ENCODE results near the gene GPC1.

Gene GPC1

DNA sequence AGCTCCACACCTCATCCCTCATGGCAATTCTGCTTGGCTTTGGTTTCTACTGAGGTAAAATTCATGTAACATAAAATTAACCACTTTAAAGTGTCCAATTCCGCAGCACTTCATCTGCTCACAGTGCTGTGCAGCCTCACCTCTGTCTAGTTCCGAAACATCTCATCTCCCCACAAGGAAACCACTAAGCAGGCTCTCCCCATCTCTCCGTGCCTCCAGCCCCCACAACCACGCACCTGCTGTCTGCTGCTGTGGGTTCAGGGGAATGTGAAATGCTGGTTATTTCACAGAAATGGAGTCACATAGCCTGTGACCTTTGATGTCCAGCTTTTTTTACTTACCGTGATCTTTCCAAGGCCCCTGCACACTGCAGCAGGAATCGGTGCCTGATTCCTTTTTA, 7.7 kb upstream of the GPC1 start:
- DNase-seq (ENCODE audit: low spot score in 2 of 2) (no peak), ATAC-seq (ENCODE audit: low read depth) (no peak)
- Mint-ChIP-seq H3K4me3 (no peak overlapping the region), H3K27me3 (peaks cover 16% of the 10 kb centered on the region), H3K36me3 (no peaks in the 10 kb centered on the region), H3K27ac (no peak overlapping the region), H3K4me1 (no peaks in the 10 kb centered on the region), H3K9me3 (peaks cover 9% of the 10 kb centered on the region)

DNA sequence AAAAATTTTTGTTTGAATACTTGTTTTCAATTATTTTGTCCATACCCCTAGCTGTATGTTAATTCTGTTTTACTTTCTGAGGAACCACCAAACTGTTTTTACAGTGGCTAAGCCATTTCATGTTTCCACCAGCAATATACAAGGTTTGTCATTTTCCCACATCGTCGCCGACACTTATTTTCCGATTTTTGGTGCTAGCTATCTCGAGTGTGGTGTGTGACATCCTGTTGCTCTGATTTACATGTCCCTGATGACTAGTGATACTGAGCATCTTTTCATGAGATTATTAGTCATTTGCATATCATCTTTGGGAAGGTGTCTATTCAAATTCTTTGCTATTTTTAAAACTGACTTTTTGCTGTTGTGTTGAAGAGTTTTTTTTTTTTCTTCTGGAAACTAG, 7.2 kb upstream of the GPC1 start:
- DNase-seq (ENCODE audit: low spot score in 2 of 2) (no peak), ATAC-seq (ENCODE audit: low read depth) (no peak)
- H3K4me3 Mint-ChIP-seq, result no peak overlapping the region
- H3K4me1 Mint-ChIP-seq, result no peaks in the 10 kb centered on the region
- H3K36me3 Mint-ChIP-seq, result no peaks in the 10 kb centered on the region
- peaks cover 9% of the 10 kb centered on the region for H3K9me3 Mint-ChIP-seq
- peaks cover 14% of the 10 kb centered on the region for H3K27me3 Mint-ChIP-seq
- no peak overlapping the region for H3K27ac Mint-ChIP-seq

DNA sequence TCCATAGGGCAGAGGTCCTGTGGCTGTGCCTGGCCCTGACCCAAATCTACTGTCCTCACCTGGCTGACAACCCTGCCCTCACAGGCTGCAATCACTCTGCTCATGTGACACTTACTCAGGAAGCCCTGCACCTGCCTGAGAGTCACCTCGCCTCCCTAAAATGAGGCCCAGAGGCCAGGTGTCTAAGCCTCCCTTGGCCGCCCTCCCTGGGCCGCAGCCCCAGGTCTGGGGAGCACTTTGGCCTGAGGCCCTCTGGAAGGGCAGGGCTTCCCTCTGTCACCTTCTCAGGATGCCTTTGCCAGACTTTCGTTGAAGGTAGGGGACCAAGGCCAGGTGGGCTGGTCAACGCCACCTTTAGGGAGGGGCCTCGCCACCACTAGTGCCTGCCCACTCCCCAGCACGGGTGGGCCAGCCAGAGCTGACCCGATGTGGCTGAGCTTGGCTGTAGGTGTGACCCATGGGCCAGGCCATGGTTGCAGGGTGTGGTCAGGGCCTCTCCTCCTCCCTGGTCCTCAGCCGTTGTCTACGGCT, 6.1 kb upstream of the GPC1 start:
- Mint-ChIP-seq H3K4me1 (no peaks in the 10 kb centered on the region), H3K27ac (no peak overlapping the region), H3K4me3 (no peak overlapping the region), H3K9me3 (peaks cover 9% of the 10 kb centered on the region), H3K36me3 (no peaks in the 10 kb centered on the region), H3K27me3 (peaks cover 15% of the 10 kb centered on the region)
- DNase-seq (ENCODE audit: low spot score in 2 of 2) (no peak), ATAC-seq (ENCODE audit: low read depth) (no peak)

DNA sequence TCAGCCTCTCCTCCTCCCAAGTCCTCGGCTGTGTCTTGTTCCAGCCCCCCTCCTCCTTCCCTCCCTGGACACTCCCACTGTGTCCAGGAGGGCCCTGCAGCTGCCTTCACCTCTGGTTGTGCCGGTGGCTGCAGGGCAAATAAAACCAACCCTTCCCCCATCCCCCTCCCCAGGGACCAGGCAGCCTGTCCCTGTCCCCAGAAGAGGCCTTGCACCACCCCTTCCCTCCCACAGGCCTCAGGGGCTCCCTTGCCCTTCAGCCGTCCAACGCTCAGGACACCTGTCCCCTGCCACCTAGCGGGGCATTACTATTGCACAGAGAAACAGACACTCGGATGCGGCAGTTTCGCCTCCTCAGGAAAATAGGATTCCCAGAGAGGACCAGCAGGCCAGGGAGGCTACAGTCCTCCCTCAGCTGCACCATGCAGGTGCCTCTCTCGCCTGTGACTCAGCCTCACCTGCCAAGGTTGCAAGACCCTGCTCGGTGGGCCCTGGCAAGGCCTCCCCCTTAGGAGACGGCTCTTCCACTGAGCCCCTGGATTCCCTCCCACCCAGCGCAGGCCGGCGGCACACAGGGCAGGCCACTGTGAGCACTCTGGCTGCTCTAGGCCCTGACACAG, 5.5 kb upstream of the GPC1 start:
- Mint-ChIP-seq H3K36me3 (no peaks in the 10 kb centered on the region), H3K9me3 (peaks cover 9% of the 10 kb centered on the region), H3K27me3 (peaks cover 15% of the 10 kb centered on the region), H3K4me3 (no peak overlapping the region), H3K27ac (no peak overlapping the region), H3K4me1 (peaks cover 3% of the 10 kb centered on the region)
- DNase-seq (ENCODE audit: low spot score in 2 of 2) (peak in 1 of 2 donors; percentile 10), ATAC-seq (ENCODE audit: low read depth) (no peak)

DNA sequence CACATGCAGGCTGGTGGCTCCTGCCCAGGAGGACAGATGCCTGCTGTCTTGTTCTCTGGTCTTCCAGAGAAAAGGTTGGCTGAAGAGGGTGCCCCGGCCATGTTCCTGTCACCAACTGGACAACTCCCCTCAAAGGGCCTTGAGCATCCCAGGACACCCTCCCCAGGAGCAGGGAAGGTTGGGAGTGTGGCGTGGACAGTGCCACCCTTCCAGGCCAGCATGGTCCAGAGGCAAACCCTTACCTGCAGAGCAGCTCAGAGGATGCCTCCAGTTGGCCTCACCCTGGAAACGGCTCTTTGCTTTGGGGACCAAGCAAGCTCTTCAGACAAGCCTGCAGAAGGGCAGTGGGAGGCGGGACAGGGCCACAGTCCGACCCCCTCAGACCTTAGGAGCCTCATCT, 4.9 kb upstream of the GPC1 start:
- Mint-ChIP-seq H3K36me3 (no peaks in the 10 kb centered on the region), H3K27me3 (peaks cover 15% of the 10 kb centered on the region), H3K4me3 (no peak overlapping the region), H3K27ac (no peak overlapping the region), H3K4me1 (peaks cover 3% of the 10 kb centered on the region), H3K9me3 (peaks cover 9% of the 10 kb centered on the region)
- ATAC-seq (ENCODE audit: low read depth) (no peak), DNase-seq (ENCODE audit: low spot score in 2 of 2) (peak in 1 of 2 donors; percentile 7)

DNA sequence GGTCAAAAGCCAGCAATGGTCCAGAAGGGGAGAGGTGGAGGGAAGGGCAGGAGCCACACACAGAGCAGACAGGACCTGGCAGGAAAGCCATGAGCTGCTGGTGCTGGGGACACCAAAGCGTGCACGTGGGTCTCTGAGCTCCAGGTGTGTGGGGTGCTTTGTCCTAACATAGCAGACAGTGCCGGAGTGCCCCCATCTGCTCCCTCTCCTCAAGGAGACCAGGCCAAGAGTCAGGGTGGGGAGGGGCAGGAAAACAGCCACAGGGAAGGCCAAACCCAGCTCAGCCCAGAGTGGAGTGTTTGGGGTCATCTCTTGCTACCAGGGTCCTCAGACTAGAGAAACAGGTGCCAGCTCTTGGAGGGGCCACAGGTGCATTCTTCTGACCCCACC, 4.2 kb upstream of the GPC1 start:
- Mint-ChIP-seq H3K9me3 (peaks cover 5% of the 10 kb centered on the region), H3K4me3 (no peak overlapping the region), H3K27ac (no peak overlapping the region), H3K36me3 (no peaks in the 10 kb centered on the region), H3K4me1 (peaks cover 3% of the 10 kb centered on the region), H3K27me3 (peaks cover 13% of the 10 kb centered on the region)
- DNase-seq (ENCODE audit: low spot score in 2 of 2), result peak in 1 of 2 donors; percentile 10
- ATAC-seq (ENCODE audit: low read depth), result no peak

DNA sequence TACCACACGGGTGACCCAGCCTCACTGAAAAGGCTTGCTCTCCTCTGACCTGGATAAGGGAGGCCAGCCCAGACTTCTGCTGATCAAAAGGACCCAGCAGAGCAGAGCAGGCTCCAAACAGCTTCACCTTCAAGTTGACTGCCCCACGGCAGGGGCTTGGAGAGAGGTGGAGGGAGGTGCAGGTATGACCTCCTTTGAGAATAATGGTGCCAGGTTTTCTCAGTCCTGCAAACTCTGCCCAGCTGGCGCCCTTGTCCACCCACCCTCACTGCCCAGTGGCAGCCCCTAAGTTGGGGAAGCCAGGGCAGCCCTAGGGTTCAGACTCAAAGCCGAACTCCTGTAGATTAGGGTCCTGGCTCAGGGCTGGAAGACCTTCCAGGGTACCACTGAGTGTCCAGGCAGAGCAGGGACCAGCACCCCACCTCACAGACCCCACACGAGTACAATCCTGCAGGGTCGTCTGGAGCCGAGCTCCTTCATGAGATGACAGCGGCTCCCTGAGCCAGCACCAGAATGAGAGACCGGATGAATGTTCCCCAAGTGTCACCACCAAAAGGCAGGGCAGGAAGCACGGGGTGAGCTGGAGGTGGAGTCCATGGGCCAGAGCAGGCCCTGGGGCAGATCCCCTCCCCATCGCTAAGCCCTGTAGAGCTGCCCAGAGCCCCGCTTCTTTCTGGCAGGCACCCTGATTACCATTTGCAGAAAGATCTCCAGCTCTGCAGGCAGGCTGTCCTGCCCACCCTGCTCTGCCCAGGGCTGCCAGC, 3.6 kb upstream of the GPC1 start:
- DNase-seq (ENCODE audit: low spot score in 2 of 2), result peak in 1 of 2 donors; percentile 10

DNA sequence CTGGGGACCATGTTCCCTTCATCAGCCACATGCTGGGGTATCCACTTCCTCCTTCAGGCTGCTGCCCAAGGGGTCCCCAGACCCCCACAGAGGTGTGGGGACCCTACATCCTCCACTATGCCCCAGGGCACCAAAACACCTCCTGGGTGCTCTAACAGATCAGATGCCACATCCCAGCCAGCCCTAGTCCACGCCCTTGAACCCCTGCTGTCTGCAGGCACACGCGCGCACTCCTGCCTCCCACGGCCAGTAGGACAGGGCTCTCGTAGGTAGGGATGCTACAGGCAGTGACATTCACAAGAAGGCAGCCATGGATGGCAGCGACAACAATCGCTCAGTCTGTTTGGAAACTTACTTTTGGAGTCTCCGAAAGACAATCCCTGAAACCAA, 3.0 kb upstream of the GPC1 start:
- ATAC-seq (ENCODE audit: low read depth), result no peak
- no peaks in the 10 kb centered on the region for H3K36me3 Mint-ChIP-seq
- no peak overlapping the region for H3K27ac Mint-ChIP-seq
- no peak overlapping the region for H3K4me3 Mint-ChIP-seq
- no peaks in the 10 kb centered on the region for H3K9me3 Mint-ChIP-seq
- H3K27me3 Mint-ChIP-seq, result peaks cover 11% of the 10 kb centered on the region
- H3K4me1 Mint-ChIP-seq, result peaks cover 3% of the 10 kb centered on the region
- peak in 1 of 2 donors; percentile 8 for DNase-seq (ENCODE audit: low spot score in 2 of 2)

More for the DNA sequence above, 3.6 kb upstream of the GPC1 start:
- Mint-ChIP-seq H3K4me1 (peaks cover 3% of the 10 kb centered on the region), H3K4me3 (no peak overlapping the region), H3K36me3 (no peaks in the 10 kb centered on the region), H3K27me3 (peaks cover 11% of the 10 kb centered on the region), H3K27ac (no peak overlapping the region), H3K9me3 (peaks cover under 1% of the 10 kb centered on the region)
- no peak for ATAC-seq (ENCODE audit: low read depth)

DNA sequence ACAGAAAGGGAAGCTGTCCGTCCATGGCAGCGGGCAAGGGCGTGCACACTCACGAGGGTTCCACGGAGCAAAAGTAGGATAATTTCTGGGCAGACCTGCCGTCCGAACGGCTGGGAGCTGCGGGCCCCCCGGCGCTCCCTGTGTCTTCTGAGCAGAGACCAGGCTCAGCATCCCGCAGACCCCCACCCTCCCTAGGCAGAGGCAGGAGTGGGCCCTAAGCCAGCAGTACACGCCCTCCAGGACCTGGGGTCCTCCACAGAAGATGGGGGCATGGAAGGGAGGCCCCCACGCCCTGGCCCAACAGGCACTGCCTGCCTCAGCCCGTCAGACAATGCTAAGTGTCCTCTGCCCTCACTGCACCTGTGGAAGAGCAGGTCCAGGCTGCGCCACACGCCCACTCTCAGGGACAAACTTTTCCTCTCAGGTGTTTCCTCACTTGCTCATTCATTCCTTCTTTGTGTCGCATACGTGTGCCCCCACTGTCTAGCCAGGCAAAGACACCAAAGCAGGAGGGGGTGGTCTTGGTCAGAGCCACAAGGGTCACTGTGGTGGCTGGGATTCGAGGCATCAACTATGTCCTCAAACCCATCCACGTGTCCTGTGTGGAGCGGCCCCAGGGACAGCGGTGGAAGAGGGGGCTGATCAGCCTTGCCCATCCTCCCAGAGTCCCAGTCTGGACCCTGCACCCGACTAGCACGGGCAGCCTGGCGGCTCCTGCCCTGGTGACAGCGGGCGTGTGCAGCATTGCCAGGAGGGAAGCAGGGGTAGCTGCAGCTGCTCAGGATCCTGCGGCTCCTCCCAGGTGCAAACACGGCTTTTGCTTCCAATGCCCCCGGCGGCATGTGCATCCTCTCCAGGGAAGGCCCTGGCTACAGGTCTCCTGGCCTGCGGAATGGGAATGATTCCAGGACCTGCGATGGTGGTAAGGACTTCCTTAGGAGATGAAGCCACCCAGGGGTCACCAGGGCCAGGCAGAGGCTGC, 2.4 kb upstream of the GPC1 start:
- peaks cover 5% of the 10 kb centered on the region for H3K4me1 Mint-ChIP-seq
- no peaks in the 10 kb centered on the region for H3K36me3 Mint-ChIP-seq
- H3K27ac Mint-ChIP-seq, result no peak overlapping the region
- no peak for ATAC-seq (ENCODE audit: low read depth)
- DNase-seq (ENCODE audit: low spot score in 2 of 2), result peak in 1 of 2 donors; percentile 12
- peak overlapping the region; percentile 24 for H3K4me3 Mint-ChIP-seq
- no peaks in the 10 kb centered on the region for H3K9me3 Mint-ChIP-seq
- H3K27me3 Mint-ChIP-seq, result peaks cover 11% of the 10 kb centered on the region

DNA sequence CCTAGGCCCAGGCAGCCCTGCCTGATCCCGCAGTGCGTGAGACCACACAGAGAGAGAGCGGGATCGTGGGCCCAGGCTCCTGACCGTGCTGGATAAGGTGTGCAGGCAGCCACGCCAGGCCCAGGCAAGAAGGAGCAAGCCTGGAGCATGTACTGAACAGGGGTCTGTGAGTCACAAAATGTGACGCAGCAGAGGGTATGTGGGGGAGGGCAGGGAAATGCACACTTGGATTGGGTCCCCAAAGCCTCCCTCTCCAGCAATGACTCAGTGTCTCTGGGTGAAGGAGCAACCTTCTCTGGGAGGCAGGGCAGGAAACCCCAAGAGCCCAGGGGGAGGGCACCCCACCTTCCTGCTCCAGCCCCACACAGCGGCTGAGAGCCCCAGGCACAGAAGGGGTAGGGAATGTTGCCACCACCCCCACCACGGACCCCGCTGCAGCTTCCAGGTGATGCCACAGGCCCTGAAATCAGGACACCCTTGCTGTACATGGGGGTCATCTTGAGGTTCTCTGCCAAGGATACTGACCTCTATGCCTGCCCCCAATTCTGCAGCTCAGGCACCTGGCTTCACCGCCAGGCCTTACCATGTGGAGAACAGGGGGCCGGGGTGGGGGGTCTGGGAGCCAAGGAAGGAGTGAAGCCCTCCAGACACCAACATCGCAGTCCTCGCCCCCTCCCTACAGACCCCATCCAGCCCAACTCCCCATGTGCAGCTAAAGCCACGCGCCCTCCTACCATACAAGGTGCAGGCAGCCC, 1.3 kb upstream of the GPC1 start:
- ATAC-seq (ENCODE audit: low read depth) (no peak), DNase-seq (ENCODE audit: low spot score in 2 of 2) (no peak)
- H3K4me3 Mint-ChIP-seq, result peak overlapping the region; percentile 88
- peaks cover 7% of the 10 kb centered on the region for H3K4me1 Mint-ChIP-seq
- no peaks in the 10 kb centered on the region for H3K36me3 Mint-ChIP-seq
- H3K27ac Mint-ChIP-seq, result peak overlapping the region; percentile 55
- H3K27me3 Mint-ChIP-seq, result peaks cover 17% of the 10 kb centered on the region
- H3K9me3 Mint-ChIP-seq, result no peaks in the 10 kb centered on the region

DNA sequence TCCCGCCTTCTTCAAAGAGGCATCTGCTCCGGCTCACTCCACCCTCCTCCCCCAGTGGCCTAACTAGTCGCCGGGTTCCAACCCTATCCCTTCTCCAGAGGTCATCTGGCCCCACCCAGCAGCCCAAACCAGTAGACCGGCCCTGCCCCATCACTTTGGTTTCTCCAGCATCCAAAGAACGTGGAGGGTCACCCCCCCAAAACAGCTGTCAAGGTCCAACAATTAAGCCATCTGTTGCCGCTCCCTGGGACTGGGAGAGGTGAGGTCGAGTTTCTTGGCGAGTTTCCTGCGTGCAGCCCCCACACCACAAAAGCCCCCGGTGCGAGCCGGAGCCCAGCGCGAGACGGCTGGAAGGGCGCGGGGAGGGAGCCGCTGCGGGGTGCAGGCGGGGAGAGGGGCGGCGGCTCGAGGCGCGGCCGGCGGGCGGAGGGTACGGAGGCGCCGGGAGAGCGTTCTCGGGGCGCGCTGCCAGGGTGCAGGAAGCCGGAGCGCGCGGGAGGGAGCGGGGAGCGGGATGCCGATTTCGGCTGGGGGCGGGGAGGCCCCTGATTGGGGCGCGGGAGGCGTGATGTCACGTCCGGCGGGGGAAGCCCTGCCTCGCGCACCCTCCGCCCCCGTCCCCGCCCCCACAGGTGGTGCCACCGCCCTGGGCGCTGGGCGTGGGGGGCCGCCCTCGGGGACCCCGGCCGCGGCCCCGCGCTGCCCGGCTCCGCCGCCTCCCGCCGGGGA, 571 bp upstream of the GPC1 start:
- DNase-seq (ENCODE audit: low spot score in 2 of 2) (peak; percentile 82 to 83), ATAC-seq (ENCODE audit: low read depth) (peak; percentile 88)
- peak overlapping the region; percentile 88 for H3K4me3 Mint-ChIP-seq
- H3K4me1 Mint-ChIP-seq, result peaks cover 7% of the 10 kb centered on the region
- no peaks in the 10 kb centered on the region for H3K9me3 Mint-ChIP-seq
- H3K27ac Mint-ChIP-seq, result peak overlapping the region; percentile 55
- H3K27me3 Mint-ChIP-seq, result peaks cover 16% of the 10 kb centered on the region
- no peaks in the 10 kb centered on the region for H3K36me3 Mint-ChIP-seq

DNA sequence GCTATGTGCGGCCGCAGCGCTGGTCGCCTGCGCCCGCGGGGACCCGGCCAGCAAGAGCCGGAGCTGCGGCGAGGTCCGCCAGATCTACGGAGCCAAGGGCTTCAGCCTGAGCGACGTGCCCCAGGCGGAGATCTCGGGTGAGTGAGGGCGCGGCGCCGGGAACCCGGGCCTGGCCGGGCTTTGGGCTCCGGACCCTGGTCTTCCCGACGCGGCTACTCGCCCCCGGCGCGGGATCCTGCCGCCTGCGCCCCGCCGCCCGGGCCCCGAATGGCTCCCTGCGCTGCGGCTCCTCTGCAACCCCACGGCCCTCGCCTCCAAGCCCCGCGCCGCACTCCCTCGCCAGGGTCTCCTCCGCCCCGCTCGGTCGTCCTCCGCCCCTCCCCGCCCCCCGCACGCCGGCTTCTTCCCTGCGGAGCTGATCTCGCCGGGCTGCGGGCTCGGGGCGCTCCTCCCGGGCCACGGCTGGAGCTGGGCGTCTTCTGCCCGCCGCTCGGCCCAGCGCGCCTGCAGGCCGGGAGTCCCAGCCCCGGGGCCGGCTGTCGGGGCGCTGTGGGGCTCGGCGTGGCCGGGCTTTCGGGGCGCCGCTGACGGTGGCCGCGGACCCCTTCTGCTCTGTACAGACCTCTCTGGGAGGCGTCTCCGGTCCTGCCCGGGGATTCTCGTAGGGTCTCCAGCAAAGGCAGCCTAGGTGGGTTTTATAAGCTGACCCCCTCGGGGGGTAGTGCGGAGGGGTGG, 652 bp downstream of the GPC1 start:
- no peak overlapping the region for H3K27ac Mint-ChIP-seq
- H3K4me1 Mint-ChIP-seq, result peaks cover 7% of the 10 kb centered on the region
- H3K4me3 Mint-ChIP-seq, result peak overlapping the region; percentile 50
- H3K9me3 Mint-ChIP-seq, result no peaks in the 10 kb centered on the region
- H3K27me3 Mint-ChIP-seq, result peaks cover 14% of the 10 kb centered on the region
- no peaks in the 10 kb centered on the region for H3K36me3 Mint-ChIP-seq
- DNase-seq (ENCODE audit: low spot score in 2 of 2) (no peak), ATAC-seq (ENCODE audit: low read depth) (peak; percentile 1)
